ENCODE data around the gene CCNL2.

DNA sequence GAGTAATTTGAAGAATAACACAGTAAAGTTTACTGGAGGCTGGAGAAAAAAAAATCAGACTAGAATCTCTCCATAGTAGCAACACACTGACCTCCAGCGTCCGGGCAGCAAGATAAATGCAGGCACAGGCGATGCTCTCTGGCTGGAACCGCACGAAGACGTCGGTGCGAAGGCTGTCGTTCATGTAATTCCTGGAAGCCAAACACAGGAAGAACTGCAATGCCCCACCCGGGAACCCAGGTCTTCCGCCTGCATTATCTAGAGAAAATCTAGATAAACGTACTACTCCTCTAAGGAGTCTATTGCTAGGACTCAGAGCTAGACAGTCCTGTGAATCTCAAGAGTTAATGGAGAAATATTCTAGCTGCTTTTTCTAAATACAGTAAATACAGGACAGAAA lies 8.5 kb downstream of the CCNL2 start:
- TF ChIP-seq, protein P1, sequence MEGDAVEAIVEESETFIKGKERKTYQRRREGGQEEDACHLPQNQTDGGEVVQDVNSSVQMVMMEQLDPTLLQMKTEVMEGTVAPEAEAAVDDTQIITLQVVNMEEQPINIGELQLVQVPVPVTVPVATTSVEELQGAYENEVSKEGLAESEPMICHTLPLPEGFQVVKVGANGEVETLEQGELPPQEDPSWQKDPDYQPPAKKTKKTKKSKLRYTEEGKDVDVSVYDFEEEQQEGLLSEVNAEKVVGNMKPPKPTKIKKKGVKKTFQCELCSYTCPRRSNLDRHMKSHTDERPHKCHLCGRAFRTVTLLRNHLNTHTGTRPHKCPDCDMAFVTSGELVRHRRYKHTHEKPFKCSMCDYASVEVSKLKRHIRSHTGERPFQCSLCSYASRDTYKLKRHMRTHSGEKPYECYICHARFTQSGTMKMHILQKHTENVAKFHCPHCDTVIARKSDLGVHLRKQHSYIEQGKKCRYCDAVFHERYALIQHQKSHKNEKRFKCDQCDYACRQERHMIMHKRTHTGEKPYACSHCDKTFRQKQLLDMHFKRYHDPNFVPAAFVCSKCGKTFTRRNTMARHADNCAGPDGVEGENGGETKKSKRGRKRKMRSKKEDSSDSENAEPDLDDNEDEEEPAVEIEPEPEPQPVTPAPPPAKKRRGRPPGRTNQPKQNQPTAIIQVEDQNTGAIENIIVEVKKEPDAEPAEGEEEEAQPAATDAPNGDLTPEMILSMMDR (IDR thresholded peaks at IDR 0.05), result no peak
- no peak for TF ChIP-seq POLR2A (IDR thresholded peaks at IDR 0.05)
